ENCODE measurements around the gene RCOR1.

RCOR1 gene

GRCh38 chr14:102775855-102776760 lies 183.7 kb downstream of the RCOR1 start:
- no peak for DNase-seq (ENCODE audit: low read depth, low spot score)

GRCh38 chr14:102776761-102777710 lies 184.6 kb downstream of the RCOR1 start, which contains the start of gene TRAF3:
TSS of gene TRAF3 (plus strand) at chr14:102777449. CDS start at chr14:102870202, 92,753 bp downstream.
- no peak for DNase-seq (ENCODE audit: low read depth, low spot score)

GRCh38 chr14:102777711-102778337 lies 185.4 kb downstream of the RCOR1 start:
- no peak for DNase-seq (ENCODE audit: low read depth, low spot score)

- DNase-seq (ENCODE audit: low read depth, low spot score) = no peak
These were observed 186.1 kb downstream of the RCOR1 start for GRCh38 chr14:102778338-102779083.

GRCh38 chr14:102779084-102779462 lies 186.6 kb downstream of the RCOR1 start:
- no peak for DNase-seq (ENCODE audit: low read depth, low spot score)

GRCh38 chr14:102779574-102780315 lies 187.3 kb downstream of the RCOR1 start:
- DNase-seq (ENCODE audit: low read depth, low spot score) = no peak

Measured in iPS DF 19.7 (cell line).